HEK293 (cell line): ENCODE measurements around the gene TAF1A.
A peak's percentile ranks its signal among the peaks of the same experiment; 100 is the strongest.

ENCODE experiments used
- BCL11A ChIP-seq: fragments of 450-650 bp; formaldehyde crosslinking; IDR thresholded peaks from 2 replicates; pipeline ENCODE4 v1.5.1; 2016; ENCODE audit warnings: low read depth, missing biosample characterization, missing genetic modification characterization
- HOXC10 ChIP-seq: sonication (generic); formaldehyde crosslinking; IDR thresholded peaks from 2 replicates; pipeline ENCODE4 v1.8.1; 2023; ENCODE audit warnings: mild to moderate bottlenecking, missing genetic modification reagents
- SCRT1 ChIP-seq: fragments of 450-650 bp; formaldehyde crosslinking; IDR thresholded peaks from 2 replicates; pipeline ENCODE4 v1.5.1; 2016; ENCODE audit warnings: missing biosample characterization, missing genetic modification characterization, borderline replicate concordance
- SP7 ChIP-seq: fragments of 450-650 bp; formaldehyde crosslinking; IDR thresholded peaks from 2 replicates; pipeline ENCODE4 v1.5.1; 2016; ENCODE audit warnings: missing biosample characterization, missing genetic modification characterization
- WT1 ChIP-seq: fragments of 450-650 bp; formaldehyde crosslinking; IDR thresholded peaks from 2 replicates; pipeline ENCODE4 v1.5.1; 2016; ENCODE audit warnings: missing biosample characterization, missing genetic modification characterization
- ZBTB1 ChIP-seq: fragments of 450-650 bp; formaldehyde crosslinking; IDR thresholded peaks from 2 replicates; pipeline ENCODE4 v1.5.1; 2016; ENCODE audit warnings: missing biosample characterization, missing genetic modification characterization
- ZFP37 ChIP-seq: fragments of 450-650 bp; formaldehyde crosslinking; IDR thresholded peaks from 2 replicates; pipeline ENCODE4 v1.5.1; 2016; ENCODE audit warnings: missing biosample characterization, missing genetic modification characterization
- ZNF112 ChIP-seq: fragments of 450-650 bp; formaldehyde crosslinking; IDR thresholded peaks from 2 replicates; pipeline ENCODE4 v1.5.0; 2017; ENCODE audit warnings: missing biosample characterization, missing genetic modification characterization
- ZNF175 ChIP-seq: fragments of 450-650 bp; formaldehyde crosslinking; IDR thresholded peaks from 2 replicates; pipeline ENCODE4 v1.5.1; 2016; ENCODE audit warnings: missing biosample characterization, missing genetic modification characterization
- ZNF202 ChIP-seq: fragments of 450-650 bp; formaldehyde crosslinking; IDR thresholded peaks from 2 replicates; pipeline ENCODE4 v1.5.1; 2016; ENCODE audit warnings: missing biosample characterization, missing genetic modification characterization, borderline replicate concordance
- ZNF239 ChIP-seq: fragments of 450-650 bp; formaldehyde crosslinking; IDR thresholded peaks from 2 replicates; pipeline ENCODE4 v1.5.1; 2016; ENCODE audit warnings: missing biosample characterization, missing genetic modification characterization
- ZNF24 ChIP-seq: fragments of 450-650 bp; formaldehyde crosslinking; IDR thresholded peaks from 2 replicates; pipeline ENCODE4 v1.5.1; 2016; ENCODE audit warnings: missing biosample characterization, missing genetic modification characterization
- ZNF302 ChIP-seq: fragments of 450-650 bp; formaldehyde crosslinking; IDR thresholded peaks from 2 replicates; pipeline ENCODE4 v1.5.1; 2016; ENCODE audit warnings: missing biosample characterization, missing genetic modification characterization, low read depth
- ZNF335 ChIP-seq: fragments of 450-650 bp; formaldehyde crosslinking; conservative IDR thresholded peaks from 2 replicates; pipeline ENCODE4 v1.5.1; 2016; ENCODE audit warnings: missing biosample characterization, missing genetic modification characterization
- ZNF394 ChIP-seq: fragments of 450-650 bp; formaldehyde crosslinking; IDR thresholded peaks from 2 replicates; pipeline ENCODE4 v1.5.1; 2016; ENCODE audit warnings: missing biosample characterization, missing genetic modification characterization, mild to moderate bottlenecking, moderate library complexity, borderline replicate concordance
- ZNF423 ChIP-seq: fragments of 450-650 bp; formaldehyde crosslinking; IDR thresholded peaks from 2 replicates; pipeline ENCODE4 v1.5.1; 2016; ENCODE audit warnings: missing biosample characterization, missing genetic modification characterization
- ZNF501 ChIP-seq: fragments of 450-650 bp; formaldehyde crosslinking; IDR thresholded peaks from 2 replicates; pipeline ENCODE4 v1.5.1; 2016; ENCODE audit warnings: missing biosample characterization, missing genetic modification characterization
- ZNF530 ChIP-seq: fragments of 450-650 bp; formaldehyde crosslinking; IDR thresholded peaks from 2 replicates; pipeline ENCODE4 v1.5.1; 2016; ENCODE audit warnings: low read depth, missing biosample characterization, missing genetic modification characterization
- ZNF571 ChIP-seq: fragments of 450-650 bp; formaldehyde crosslinking; IDR thresholded peaks from 2 replicates; pipeline ENCODE4 v1.5.0; 2017; ENCODE audit warnings: missing biosample characterization, missing genetic modification characterization
- ZNF626 ChIP-seq: fragments of 450-650 bp; sonication (Bioruptor Pico); formaldehyde crosslinking; IDR thresholded peaks from 2 replicates; pipeline ENCODE4 v1.5.1; 2018; ENCODE audit warnings: missing biosample characterization, missing genetic modification characterization, inconsistent platforms
- ZNF843 ChIP-seq: fragments of 450-650 bp; formaldehyde crosslinking; IDR thresholded peaks from 2 replicates; pipeline ENCODE4 v1.5.1; 2016; ENCODE audit warnings: missing biosample characterization, missing genetic modification characterization
- TF ChIP-seq, protein P1 (sequence below): fragments of 450-650 bp; formaldehyde crosslinking; IDR thresholded peaks from 2 replicates; pipeline ENCODE4 v1.5.1; 2016; ENCODE audit warnings: missing biosample characterization, missing genetic modification characterization
- TF ChIP-seq, protein P2 (sequence below): fragments of 450-650 bp; formaldehyde crosslinking; IDR thresholded peaks from 2 replicates; pipeline ENCODE4; 2016; ENCODE audit warnings: missing biosample characterization, missing genetic modification characterization
- TF ChIP-seq, protein P3 (sequence below): fragments of 450-650 bp; formaldehyde crosslinking; IDR thresholded peaks from 2 replicates; pipeline ENCODE4 v1.5.1; 2016; ENCODE audit warnings: missing biosample characterization, missing genetic modification characterization, borderline replicate concordance
- TF ChIP-seq, protein P4 (sequence below): fragments of 450-650 bp; formaldehyde crosslinking; IDR thresholded peaks from 2 replicates; pipeline ENCODE4 v1.5.1; 2017; ENCODE audit warnings: missing biosample characterization, mild to moderate bottlenecking, missing genetic modification characterization, moderate library complexity
- TF ChIP-seq, protein P5 (sequence below): fragments of 450-650 bp; formaldehyde crosslinking; optimal IDR thresholded peaks from 2 replicates; pipeline ENCODE3; 2016; ENCODE audit warnings: missing biosample characterization, mild to moderate bottlenecking, missing genetic modification characterization
- TF ChIP-seq, protein P6 (sequence below): fragments of 450-650 bp; formaldehyde crosslinking; IDR thresholded peaks from 2 replicates; pipeline ENCODE4 v1.5.0; 2017; ENCODE audit warnings: missing biosample characterization, missing genetic modification characterization, borderline replicate concordance
- TF ChIP-seq, protein P7 (sequence below): fragments of 450-650 bp; formaldehyde crosslinking; IDR thresholded peaks from 2 replicates; pipeline ENCODE4 v1.5.1; 2016; ENCODE audit warnings: missing biosample characterization, missing genetic modification characterization, low read depth

The TAF1A gene

DNA sequence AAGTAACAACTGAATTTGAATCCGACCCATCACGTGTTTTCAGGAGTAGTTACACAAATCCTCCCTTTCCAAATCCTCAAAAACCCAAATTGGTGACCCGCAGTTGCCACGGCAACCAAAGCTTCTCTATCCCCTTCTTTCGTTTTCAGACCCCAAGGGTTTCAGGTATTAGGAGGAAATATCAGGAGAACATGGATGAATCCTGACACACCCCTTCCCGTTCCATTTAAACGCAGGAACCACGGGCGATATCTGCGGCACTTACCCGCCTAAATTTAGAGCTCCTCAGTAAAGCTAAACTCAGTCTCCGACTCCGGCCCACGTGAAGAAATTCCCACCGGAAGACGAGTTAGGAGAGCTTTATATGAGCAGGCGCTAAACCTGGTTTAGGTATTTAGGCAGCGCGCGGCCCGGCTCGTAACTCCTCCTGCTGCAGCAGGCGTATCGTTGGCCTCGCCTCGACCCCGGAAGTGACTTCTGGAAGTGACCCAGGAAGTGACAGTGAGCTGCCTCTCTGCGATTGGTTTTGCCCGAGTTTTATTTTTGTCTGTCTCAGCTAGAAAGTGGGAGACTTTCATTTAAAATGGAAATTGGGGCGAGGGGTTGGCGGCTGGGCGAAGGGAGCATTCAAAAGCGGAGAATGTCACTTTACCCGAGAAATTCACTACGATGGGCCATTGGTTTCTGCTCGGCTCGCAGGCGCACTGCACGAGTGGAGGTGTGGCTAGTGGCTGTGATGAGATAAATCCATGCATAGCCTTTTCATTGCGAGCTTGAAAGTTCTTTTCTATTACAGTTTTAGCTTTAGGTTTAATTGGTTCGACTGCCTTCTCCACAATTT is at the start of gene TAF1A (continued):
- TF ChIP-seq, protein P1, sequence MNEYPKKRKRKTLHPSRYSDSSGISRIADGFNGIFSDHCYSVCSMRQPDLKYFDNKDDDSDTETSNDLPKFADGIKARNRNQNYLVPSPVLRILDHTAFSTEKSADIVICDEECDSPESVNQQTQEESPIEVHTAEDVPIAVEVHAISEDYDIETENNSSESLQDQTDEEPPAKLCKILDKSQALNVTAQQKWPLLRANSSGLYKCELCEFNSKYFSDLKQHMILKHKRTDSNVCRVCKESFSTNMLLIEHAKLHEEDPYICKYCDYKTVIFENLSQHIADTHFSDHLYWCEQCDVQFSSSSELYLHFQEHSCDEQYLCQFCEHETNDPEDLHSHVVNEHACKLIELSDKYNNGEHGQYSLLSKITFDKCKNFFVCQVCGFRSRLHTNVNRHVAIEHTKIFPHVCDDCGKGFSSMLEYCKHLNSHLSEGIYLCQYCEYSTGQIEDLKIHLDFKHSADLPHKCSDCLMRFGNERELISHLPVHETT (tag by site-specific recombination): 0 out of 2 replicates have a peak, but pooled peaks have one; percentile 19
- no peak for TF ChIP-seq ZNF571 (tag by site-specific recombination)
- TF ChIP-seq BCL11A (tag by site-specific recombination): no peak
- TF ChIP-seq, protein P2, sequence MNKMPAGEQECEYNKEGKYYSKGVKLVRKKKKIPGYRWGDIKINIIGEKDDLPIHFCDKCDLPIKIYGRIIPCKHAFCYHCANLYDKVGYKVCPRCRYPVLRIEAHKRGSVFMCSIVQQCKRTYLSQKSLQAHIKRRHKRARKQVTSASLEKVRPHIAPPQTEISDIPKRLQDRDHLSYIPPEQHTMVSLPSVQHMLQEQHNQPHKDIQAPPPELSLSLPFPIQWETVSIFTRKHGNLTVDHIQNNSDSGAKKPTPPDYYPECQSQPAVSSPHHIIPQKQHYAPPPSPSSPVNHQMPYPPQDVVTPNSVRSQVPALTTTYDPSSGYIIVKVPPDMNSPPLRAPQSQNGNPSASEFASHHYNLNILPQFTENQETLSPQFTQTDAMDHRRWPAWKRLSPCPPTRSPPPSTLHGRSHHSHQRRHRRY: no peak
- TF ChIP-seq ZNF530 (tag by site-specific recombination): no peak
- TF ChIP-seq ZNF843: no peak
- TF ChIP-seq, protein P3, sequence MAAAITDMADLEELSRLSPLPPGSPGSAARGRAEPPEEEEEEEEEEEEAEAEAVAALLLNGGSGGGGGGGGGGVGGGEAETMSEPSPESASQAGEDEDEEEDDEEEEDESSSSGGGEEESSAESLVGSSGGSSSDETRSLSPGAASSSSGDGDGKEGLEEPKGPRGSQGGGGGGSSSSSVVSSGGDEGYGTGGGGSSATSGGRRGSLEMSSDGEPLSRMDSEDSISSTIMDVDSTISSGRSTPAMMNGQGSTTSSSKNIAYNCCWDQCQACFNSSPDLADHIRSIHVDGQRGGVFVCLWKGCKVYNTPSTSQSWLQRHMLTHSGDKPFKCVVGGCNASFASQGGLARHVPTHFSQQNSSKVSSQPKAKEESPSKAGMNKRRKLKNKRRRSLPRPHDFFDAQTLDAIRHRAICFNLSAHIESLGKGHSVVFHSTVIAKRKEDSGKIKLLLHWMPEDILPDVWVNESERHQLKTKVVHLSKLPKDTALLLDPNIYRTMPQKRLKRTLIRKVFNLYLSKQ (tag by site-specific recombination): no peak
- no peak for TF ChIP-seq ZNF239
- no peak for TF ChIP-seq ZNF302
- TF ChIP-seq, protein P4, sequence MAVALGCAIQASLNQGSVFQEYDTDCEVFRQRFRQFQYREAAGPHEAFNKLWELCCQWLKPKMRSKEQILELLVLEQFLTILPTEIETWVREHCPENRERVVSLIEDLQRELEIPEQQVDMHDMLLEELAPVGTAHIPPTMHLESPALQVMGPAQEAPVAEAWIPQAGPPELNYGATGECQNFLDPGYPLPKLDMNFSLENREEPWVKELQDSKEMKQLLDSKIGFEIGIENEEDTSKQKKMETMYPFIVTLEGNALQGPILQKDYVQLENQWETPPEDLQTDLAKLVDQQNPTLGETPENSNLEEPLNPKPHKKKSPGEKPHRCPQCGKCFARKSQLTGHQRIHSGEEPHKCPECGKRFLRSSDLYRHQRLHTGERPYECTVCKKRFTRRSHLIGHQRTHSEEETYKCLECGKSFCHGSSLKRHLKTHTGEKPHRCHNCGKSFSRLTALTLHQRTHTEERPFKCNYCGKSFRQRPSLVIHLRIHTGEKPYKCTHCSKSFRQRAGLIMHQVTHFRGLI (tag by site-specific recombination): peak; percentile 57; the same call in 1 of the 2 replicates
- TF ChIP-seq HOXC10 (CRISPR knock-in tag): no peak
- peak; percentile 55 for TF ChIP-seq ZNF394 (tag by site-specific recombination)
- TF ChIP-seq ZNF335 (tag by site-specific recombination): peak; percentile 98
- no peak for TF ChIP-seq ZBTB1 (tag by site-specific recombination)
- TF ChIP-seq ZNF112: no peak
- no peak for TF ChIP-seq ZNF202 (tag by site-specific recombination)
- no peak for TF ChIP-seq WT1
- TF ChIP-seq, protein P5, sequence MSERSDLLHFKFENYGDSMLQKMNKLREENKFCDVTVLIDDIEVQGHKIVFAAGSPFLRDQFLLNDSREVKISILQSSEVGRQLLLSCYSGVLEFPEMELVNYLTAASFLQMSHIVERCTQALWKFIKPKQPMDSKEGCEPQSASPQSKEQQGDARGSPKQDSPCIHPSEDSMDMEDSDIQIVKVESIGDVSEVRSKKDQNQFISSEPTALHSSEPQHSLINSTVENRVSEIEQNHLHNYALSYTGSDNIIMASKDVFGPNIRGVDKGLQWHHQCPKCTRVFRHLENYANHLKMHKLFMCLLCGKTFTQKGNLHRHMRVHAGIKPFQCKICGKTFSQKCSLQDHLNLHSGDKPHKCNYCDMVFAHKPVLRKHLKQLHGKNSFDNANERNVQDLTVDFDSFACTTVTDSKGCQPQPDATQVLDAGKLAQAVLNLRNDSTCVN (tag by site-specific recombination): peak; percentile 52
- TF ChIP-seq SP7 (tag by site-specific recombination): peak; percentile 58; the same call in 1 of the 2 replicates
- TF ChIP-seq ZNF423 (tag by site-specific recombination): no peak
- no peak for TF ChIP-seq SCRT1 (tag by site-specific recombination)
- TF ChIP-seq, protein P6, sequence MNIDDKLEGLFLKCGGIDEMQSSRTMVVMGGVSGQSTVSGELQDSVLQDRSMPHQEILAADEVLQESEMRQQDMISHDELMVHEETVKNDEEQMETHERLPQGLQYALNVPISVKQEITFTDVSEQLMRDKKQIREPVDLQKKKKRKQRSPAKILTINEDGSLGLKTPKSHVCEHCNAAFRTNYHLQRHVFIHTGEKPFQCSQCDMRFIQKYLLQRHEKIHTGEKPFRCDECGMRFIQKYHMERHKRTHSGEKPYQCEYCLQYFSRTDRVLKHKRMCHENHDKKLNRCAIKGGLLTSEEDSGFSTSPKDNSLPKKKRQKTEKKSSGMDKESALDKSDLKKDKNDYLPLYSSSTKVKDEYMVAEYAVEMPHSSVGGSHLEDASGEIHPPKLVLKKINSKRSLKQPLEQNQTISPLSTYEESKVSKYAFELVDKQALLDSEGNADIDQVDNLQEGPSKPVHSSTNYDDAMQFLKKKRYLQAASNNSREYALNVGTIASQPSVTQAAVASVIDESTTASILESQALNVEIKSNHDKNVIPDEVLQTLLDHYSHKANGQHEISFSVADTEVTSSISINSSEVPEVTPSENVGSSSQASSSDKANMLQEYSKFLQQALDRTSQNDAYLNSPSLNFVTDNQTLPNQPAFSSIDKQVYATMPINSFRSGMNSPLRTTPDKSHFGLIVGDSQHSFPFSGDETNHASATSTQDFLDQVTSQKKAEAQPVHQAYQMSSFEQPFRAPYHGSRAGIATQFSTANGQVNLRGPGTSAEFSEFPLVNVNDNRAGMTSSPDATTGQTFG: no peak
- TF ChIP-seq ZFP37 (tag by site-specific recombination): no peak
- TF ChIP-seq ZNF626 (tag by site-specific recombination): no peak
- peak; percentile 57; the same call in 1 of the 2 replicates for TF ChIP-seq ZNF24 (tag by site-specific recombination)
- peak; percentile 57; the same call in 1 of the 2 replicates for TF ChIP-seq ZNF501 (tag by site-specific recombination)
- no peak for TF ChIP-seq ZNF175
- TF ChIP-seq, protein P7, sequence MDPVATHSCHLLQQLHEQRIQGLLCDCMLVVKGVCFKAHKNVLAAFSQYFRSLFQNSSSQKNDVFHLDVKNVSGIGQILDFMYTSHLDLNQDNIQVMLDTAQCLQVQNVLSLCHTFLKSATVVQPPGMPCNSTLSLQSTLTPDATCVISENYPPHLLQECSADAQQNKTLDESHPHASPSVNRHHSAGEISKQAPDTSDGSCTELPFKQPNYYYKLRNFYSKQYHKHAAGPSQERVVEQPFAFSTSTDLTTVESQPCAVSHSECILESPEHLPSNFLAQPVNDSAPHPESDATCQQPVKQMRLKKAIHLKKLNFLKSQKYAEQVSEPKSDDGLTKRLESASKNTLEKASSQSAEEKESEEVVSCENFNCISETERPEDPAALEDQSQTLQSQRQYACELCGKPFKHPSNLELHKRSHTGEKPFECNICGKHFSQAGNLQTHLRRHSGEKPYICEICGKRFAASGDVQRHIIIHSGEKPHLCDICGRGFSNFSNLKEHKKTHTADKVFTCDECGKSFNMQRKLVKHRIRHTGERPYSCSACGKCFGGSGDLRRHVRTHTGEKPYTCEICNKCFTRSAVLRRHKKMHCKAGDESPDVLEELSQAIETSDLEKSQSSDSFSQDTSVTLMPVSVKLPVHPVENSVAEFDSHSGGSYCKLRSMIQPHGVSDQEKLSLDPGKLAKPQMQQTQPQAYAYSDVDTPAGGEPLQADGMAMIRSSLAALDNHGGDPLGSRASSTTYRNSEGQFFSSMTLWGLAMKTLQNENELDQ (tag by site-specific recombination): no peak
